Thyroid gland (tissue), 4 donors: ENCODE results near the gene SCN7A.
A peak's percentile ranks its signal among the peaks of the same experiment; 100 is the strongest.

Experiments used
- POLR2A ChIP-seq, 2 donors: fragments of 450-650 bp; IDR thresholded peaks; one replicate each; pipeline ENCODE4 v1.6.1; 2017; ENCODE audit warnings: antibody characterized with exemption in 2 of 2, mild to moderate bottlenecking in 2 of 2, moderate library complexity in 1 of 2
- TF ChIP-seq, protein P1 (sequence below), 6 experiments: fragments of 200-600 bp in 3 of 6; fragments of 450-650 bp in 3 of 6; sonication (generic) in 3 of 6; IDR thresholded peaks; one replicate each; pipeline ENCODE4 v1.5.1; 2016 to 2019; ENCODE audit warnings: antibody characterized with exemption in 6 of 6, mild to moderate bottlenecking in 2 of 6, inconsistent platforms in 1 of 6, moderate library complexity in 1 of 6

GRCh38 chr2:166419616-166419934 lies 74.5 kb downstream of the SCN7A start:
- TF ChIP-seq, protein P1, sequence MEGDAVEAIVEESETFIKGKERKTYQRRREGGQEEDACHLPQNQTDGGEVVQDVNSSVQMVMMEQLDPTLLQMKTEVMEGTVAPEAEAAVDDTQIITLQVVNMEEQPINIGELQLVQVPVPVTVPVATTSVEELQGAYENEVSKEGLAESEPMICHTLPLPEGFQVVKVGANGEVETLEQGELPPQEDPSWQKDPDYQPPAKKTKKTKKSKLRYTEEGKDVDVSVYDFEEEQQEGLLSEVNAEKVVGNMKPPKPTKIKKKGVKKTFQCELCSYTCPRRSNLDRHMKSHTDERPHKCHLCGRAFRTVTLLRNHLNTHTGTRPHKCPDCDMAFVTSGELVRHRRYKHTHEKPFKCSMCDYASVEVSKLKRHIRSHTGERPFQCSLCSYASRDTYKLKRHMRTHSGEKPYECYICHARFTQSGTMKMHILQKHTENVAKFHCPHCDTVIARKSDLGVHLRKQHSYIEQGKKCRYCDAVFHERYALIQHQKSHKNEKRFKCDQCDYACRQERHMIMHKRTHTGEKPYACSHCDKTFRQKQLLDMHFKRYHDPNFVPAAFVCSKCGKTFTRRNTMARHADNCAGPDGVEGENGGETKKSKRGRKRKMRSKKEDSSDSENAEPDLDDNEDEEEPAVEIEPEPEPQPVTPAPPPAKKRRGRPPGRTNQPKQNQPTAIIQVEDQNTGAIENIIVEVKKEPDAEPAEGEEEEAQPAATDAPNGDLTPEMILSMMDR (IDR thresholded peaks at IDR 0.05): peak in 3 of 6 experiments; percentile 16 to 40 (median 32)
- TF ChIP-seq POLR2A (IDR thresholded peaks at IDR 0.05): no peak
